Neural cell (in vitro differentiated cells): ENCODE measurements around the gene CYP2W1. TPM values are rescaled to one million over a fixed set of nuclear protein-coding genes. Genes with fewer than 3 reads are reported as not detected.

Experiments used
- H2AFZ ChIP-seq: fragments of 200-600, 300-800 bp; sonication (generic), shearing (Covaris generic); 2 replicates; pipeline ENCODE4 v1.6.0; 2014; ENCODE audit warnings: low read depth, mild to moderate bottlenecking, antibody characterized with exemption, low read length, moderate library complexity
- H3F3A ChIP-seq: fragments of 200-600 bp; shearing (Covaris generic); 2 replicates; pipeline ENCODE4 v1.6.1; 2016; ENCODE audit warnings: mild to moderate bottlenecking, moderate library complexity, mixed read lengths, antibody characterized with exemption, low read length; ENCODE audit not compliant: insufficient read depth, poor library complexity, severe bottlenecking
- H3K27ac ChIP-seq: fragments of 200-600, 300-800 bp; sonication (generic), shearing (Covaris generic); 2 replicates; pipeline ENCODE4 v1.5.1; 2014; ENCODE audit warnings: mild to moderate bottlenecking, low read length, moderate library complexity
- H3K27me3 ChIP-seq: fragments of 300-800, 200-600 bp; sonication (generic), shearing (Covaris generic); 2 replicates; pipeline ENCODE4 v1.6.0; 2014; ENCODE audit warnings: mild to moderate bottlenecking, low read depth, low read length, moderate library complexity; ENCODE audit not compliant: insufficient read depth
- H3K36me3 ChIP-seq: fragments of 300-800, 200-600 bp; sonication (generic), shearing (Covaris generic); 2 replicates; pipeline ENCODE4 v1.5.1; 2014; ENCODE audit warnings: mild to moderate bottlenecking, antibody characterized with exemption, low read length, moderate library complexity; ENCODE audit not compliant: insufficient read depth
- H3K4me2 ChIP-seq: fragments of 300-800, 200-600 bp; sonication (generic), shearing (Covaris generic); 2 replicates; pipeline ENCODE4 v1.6.0; 2014; ENCODE audit warnings: mild to moderate bottlenecking, low read length
- H3K4me3 ChIP-seq: fragments of 300-800, 200-600 bp; sonication (generic), shearing (Covaris generic); 2 replicates; pipeline ENCODE4 v1.5.1; 2014; ENCODE audit warnings: mild to moderate bottlenecking, low read length, moderate library complexity
- H3K79me2 ChIP-seq: fragments of 200-600 bp; shearing (Covaris generic); replicated peaks from 2 replicates; pipeline ENCODE4 v1.6.0; 2014; ENCODE audit warnings: mild to moderate bottlenecking, low read length, moderate library complexity; ENCODE audit not compliant: insufficient read depth
- H3K9ac ChIP-seq: fragments of 300-800, 200-600 bp; sonication (generic), shearing (Covaris generic); 2 replicates; pipeline ENCODE4 v1.6.1; 2016; ENCODE audit warnings: mild to moderate bottlenecking, low read length, mixed read lengths
- H3K9me2 ChIP-seq: fragments of 200-600 bp; shearing (Covaris generic); 2 replicates; pipeline ENCODE4 v1.6.1; 2016; ENCODE audit warnings: mild to moderate bottlenecking, low read length, mixed read lengths; ENCODE audit not compliant: insufficient read depth
- H3K9me3 ChIP-seq: fragments of 200-600, 300-800 bp; sonication (generic), shearing (Covaris generic); 2 replicates; pipeline ENCODE4 v1.6.1; 2016; ENCODE audit warnings: mild to moderate bottlenecking, mixed run types, low read length, moderate library complexity, mixed read lengths
- H4K20me1 ChIP-seq: fragments of 200-600 bp; shearing (Covaris generic); 2 replicates; pipeline ENCODE4 v1.6.1; 2016; ENCODE audit warnings: mild to moderate bottlenecking, mixed run types; ENCODE audit not compliant: insufficient read depth
- EP300 ChIP-seq: fragments of 450-650 bp; conservative IDR thresholded peaks from 2 replicates; pipeline ENCODE4 v1.6.1; 2014; ENCODE audit warnings: antibody characterized with exemption, mild to moderate bottlenecking, moderate library complexity; ENCODE audit not compliant: poor library complexity, severe bottlenecking
- EZH2 ChIP-seq: fragments of 200-600, 300-800 bp; shearing (Covaris generic), sonication (generic); IDR thresholded peaks from 2 replicates; pipeline ENCODE4 v1.6.1; 2014; ENCODE audit warnings: antibody characterized with exemption, low read length, borderline replicate concordance, mild to moderate bottlenecking; ENCODE audit not compliant: insufficient read depth, poor library complexity, severe bottlenecking
- MXI1 ChIP-seq: fragments of 450-650 bp; conservative IDR thresholded peaks from 2 replicates; pipeline ENCODE4 v1.6.1; 2014; ENCODE audit warnings: antibody characterized with exemption, mild to moderate bottlenecking; ENCODE audit not compliant: poor library complexity, severe bottlenecking
- POLR2AphosphoS5 ChIP-seq: IDR thresholded peaks from 2 replicates; pipeline ENCODE4 v1.6.1; 2012
- RAD21 ChIP-seq: fragments of 450-650 bp; conservative IDR thresholded peaks from 2 replicates; pipeline ENCODE4 v1.6.1; 2014; ENCODE audit warnings: antibody characterized with exemption, mild to moderate bottlenecking, moderate library complexity
- SMC3 ChIP-seq: fragments of 450-650 bp; conservative IDR thresholded peaks from 2 replicates; pipeline ENCODE4 v1.6.1; 2014; ENCODE audit warnings: antibody characterized with exemption, mild to moderate bottlenecking, moderate library complexity; ENCODE audit not compliant: poor library complexity
- TAF1 ChIP-seq: IDR thresholded peaks from 2 replicates; pipeline ENCODE4 v1.6.1; 2012; ENCODE audit warnings: low read depth
- polyA plus RNA-seq: library from polyadenylated mRNA; depleted of rRNA; stranded (reverse); fragments of >200 nt; gene quantifications from 2 replicates; pipeline ENCODE4 v1.2.3, GENCODE V29; 2014
- TF ChIP-seq, protein P1 (sequence below): fragments of 450-650 bp; IDR thresholded peaks from 2 replicates; pipeline ENCODE4 v1.5.1; 2014; ENCODE audit warnings: antibody characterized with exemption, mild to moderate bottlenecking, moderate library complexity; ENCODE audit not compliant: poor library complexity, severe bottlenecking
- TF ChIP-seq, protein P2 (sequence below): IDR thresholded peaks from 2 replicates; pipeline ENCODE4 v1.6.1; 2012; ENCODE audit warnings: borderline replicate concordance

The CYP2W1 gene
- polyA plus RNA-seq, 1 donor from 2014 or later = not detected

DNA sequence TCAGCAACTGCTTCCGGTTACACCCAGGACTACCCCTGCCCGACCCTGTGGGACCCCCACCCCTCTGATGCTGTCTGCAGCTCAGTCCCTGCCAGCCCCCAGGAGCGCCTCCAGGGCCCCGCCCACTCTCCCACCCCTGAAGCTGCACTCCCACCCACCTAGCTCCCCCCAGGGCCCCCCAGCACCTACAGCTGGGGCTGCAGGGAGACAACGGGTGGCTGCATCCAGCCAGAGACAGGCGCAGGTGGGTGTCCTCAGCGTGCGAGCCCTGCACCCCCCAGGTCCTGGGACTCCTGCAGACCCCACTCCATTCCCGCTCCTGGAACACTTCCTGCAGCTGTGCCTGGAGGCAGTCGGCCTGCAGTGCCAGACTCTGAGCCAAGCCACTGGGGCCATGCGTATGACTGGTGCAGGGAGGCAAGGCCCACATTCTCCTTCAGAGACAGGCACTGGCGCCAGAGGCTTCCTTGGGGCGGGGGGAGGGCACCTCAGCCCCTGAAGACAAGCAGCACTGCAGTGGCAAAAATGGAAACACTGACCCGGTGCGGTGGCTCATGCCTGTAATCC, 6.1 kb downstream of the CYP2W1 start:
- Histone ChIP-seq H3K9ac (no peak overlapping the region), H3F3A (no peaks in the 10 kb centered on the region), H3K9me3 (no peaks in the 10 kb centered on the region), H3K79me2 (no peaks in the 10 kb centered on the region), H3K36me3 (no peaks in the 10 kb centered on the region), H3K9me2 (no peaks in the 10 kb centered on the region), H3K27ac (no peak overlapping the region), H3K4me2 (no peak overlapping the region), H4K20me1 (no peaks in the 10 kb centered on the region), H3K27me3 (no peaks in the 10 kb centered on the region), H3K4me3 (no peak overlapping the region), H2AFZ (no peak overlapping the region)
- TF ChIP-seq EZH2 = no peak
- no peak for TF ChIP-seq POLR2AphosphoS5
- no peak for TF ChIP-seq TAF1
- TF ChIP-seq, protein P1, sequence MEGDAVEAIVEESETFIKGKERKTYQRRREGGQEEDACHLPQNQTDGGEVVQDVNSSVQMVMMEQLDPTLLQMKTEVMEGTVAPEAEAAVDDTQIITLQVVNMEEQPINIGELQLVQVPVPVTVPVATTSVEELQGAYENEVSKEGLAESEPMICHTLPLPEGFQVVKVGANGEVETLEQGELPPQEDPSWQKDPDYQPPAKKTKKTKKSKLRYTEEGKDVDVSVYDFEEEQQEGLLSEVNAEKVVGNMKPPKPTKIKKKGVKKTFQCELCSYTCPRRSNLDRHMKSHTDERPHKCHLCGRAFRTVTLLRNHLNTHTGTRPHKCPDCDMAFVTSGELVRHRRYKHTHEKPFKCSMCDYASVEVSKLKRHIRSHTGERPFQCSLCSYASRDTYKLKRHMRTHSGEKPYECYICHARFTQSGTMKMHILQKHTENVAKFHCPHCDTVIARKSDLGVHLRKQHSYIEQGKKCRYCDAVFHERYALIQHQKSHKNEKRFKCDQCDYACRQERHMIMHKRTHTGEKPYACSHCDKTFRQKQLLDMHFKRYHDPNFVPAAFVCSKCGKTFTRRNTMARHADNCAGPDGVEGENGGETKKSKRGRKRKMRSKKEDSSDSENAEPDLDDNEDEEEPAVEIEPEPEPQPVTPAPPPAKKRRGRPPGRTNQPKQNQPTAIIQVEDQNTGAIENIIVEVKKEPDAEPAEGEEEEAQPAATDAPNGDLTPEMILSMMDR = no peak
- TF ChIP-seq MXI1 = no peak
- TF ChIP-seq RAD21 = no peak
- no peak for TF ChIP-seq SMC3
- TF ChIP-seq, protein P2, sequence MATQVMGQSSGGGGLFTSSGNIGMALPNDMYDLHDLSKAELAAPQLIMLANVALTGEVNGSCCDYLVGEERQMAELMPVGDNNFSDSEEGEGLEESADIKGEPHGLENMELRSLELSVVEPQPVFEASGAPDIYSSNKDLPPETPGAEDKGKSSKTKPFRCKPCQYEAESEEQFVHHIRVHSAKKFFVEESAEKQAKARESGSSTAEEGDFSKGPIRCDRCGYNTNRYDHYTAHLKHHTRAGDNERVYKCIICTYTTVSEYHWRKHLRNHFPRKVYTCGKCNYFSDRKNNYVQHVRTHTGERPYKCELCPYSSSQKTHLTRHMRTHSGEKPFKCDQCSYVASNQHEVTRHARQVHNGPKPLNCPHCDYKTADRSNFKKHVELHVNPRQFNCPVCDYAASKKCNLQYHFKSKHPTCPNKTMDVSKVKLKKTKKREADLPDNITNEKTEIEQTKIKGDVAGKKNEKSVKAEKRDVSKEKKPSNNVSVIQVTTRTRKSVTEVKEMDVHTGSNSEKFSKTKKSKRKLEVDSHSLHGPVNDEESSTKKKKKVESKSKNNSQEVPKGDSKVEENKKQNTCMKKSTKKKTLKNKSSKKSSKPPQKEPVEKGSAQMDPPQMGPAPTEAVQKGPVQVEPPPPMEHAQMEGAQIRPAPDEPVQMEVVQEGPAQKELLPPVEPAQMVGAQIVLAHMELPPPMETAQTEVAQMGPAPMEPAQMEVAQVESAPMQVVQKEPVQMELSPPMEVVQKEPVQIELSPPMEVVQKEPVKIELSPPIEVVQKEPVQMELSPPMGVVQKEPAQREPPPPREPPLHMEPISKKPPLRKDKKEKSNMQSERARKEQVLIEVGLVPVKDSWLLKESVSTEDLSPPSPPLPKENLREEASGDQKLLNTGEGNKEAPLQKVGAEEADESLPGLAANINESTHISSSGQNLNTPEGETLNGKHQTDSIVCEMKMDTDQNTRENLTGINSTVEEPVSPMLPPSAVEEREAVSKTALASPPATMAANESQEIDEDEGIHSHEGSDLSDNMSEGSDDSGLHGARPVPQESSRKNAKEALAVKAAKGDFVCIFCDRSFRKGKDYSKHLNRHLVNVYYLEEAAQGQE = no peak
- no peak for TF ChIP-seq EP300

- H3K36me3 ChIP-seq = no peaks in the 10 kb centered on the region
- H3K79me2 ChIP-seq = no peaks in the 10 kb centered on the region
- no peak overlapping the region for H3K9ac ChIP-seq
- H3K27ac ChIP-seq = no peak overlapping the region
- H3K4me2 ChIP-seq = no peak overlapping the region
- H4K20me1 ChIP-seq = no peaks in the 10 kb centered on the region
- no peaks in the 10 kb centered on the region for H3K9me2 ChIP-seq
- H3K9me3 ChIP-seq = no peaks in the 10 kb centered on the region
- H3K27me3 ChIP-seq = no peaks in the 10 kb centered on the region
- H3K4me3 ChIP-seq = no peak overlapping the region
- TF ChIP-seq RAD21 (no peak), EZH2 (no peak), SMC3 (no peak)
- TF ChIP-seq, protein P2 = no peak
- H2AFZ ChIP-seq = no peak overlapping the region
- no peaks in the 10 kb centered on the region for H3F3A ChIP-seq
Measured at GRCh38 chr7:990352-990932, 7.5 kb downstream of the CYP2W1 start.
